ENCODE data around the gene CCDC28B.

DNA sequence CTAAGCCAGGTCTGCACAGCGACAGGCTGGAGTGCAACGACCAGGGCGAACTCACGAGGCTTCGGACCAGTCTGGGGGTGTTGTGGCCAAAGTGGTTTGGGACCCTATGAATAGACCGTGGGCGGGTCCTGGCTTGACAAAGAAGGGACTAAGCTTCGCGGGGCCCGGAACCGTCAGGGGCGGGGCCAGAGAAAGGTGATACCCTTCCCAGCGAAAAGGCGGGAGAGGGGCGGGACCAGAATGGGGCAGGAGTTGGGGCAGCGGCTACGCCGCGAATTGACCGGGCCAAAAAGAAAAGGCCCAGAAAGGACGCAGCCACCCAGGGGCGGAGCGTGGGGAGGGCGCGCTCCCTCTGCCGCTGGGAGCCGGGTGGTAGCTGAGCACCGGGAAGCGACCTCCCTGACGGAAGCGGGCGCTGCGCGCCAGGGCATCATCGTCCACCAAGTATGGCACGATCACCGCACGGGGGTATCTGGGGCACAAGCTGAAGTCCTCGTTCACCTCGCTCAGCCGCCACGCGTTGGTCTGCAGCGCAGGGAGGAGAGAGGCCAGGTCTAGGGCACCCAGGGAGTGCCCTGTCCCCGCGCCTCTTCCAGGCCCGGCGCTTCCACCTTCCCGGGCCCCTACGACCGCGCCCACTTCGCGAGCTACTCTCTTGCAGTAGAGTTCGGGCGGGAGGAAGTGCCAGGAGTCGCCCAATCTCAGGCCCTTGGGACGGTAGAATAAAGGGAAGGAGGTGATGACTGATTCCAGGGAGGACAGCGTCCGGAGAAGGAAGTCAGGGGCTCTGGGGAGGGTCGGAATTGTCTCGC lies 40.0 kb downstream of the CCDC28B start:
- peak in 4 of 5 experiments; percentile 11 to 43 (median 17) for TF ChIP-seq CTCF (IDR thresholded peaks at IDR 0.05)
- peak; percentile 40 to 87 (median 73) for TF ChIP-seq POLR2AphosphoS5 (IDR thresholded peaks at IDR 0.05)

All from transverse colon (tissue), 4 donors.